GM10847 (cell line): ENCODE data around the gene LMO7.

Experiments
- POLR2A ChIP-seq: IDR thresholded peaks from 2 replicates; pipeline ENCODE4 v1.6.1; 2011; ENCODE audit not compliant: insufficient read length; ENCODE audit errors: extremely low read depth

Gene LMO7

GRCh38 chr13:75795274-75795673, 159.1 kb downstream of the LMO7 start:
- no peak for TF ChIP-seq POLR2A

- no peak for TF ChIP-seq POLR2A
Measured at GRCh38 chr13:75796825-75797224, 160.7 kb downstream of the LMO7 start.

DNA sequence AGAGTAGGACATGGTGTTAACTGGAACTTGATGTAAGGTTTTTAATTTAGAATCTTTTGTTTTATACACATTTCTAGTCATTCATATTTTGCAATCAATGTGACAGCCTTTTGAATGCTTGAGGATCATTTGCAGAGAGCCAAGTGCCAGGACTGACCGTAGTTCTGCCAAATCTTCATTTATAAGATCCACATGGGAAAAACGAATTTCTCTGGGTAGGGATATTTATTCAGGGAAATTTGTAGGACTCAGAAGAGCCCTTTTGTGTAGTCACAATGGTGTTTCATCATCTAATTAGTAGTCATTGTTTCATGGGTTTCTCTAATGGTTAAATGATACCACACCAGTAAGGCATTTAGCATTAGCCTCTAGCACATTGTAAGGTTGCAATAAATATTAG, 161.1 kb downstream of the LMO7 start:
- TF ChIP-seq POLR2A: no peak

- TF ChIP-seq POLR2A: no peak
Measured at GRCh38 chr13:75797719-75798118, 161.6 kb downstream of the LMO7 start.

GRCh38 chr13:75798353-75799255, 162.5 kb downstream of the LMO7 start:
- no peak for TF ChIP-seq POLR2A

- no peak for TF ChIP-seq POLR2A
Measured at GRCh38 chr13:75800545-75800944, 164.4 kb downstream of the LMO7 start.

DNA sequence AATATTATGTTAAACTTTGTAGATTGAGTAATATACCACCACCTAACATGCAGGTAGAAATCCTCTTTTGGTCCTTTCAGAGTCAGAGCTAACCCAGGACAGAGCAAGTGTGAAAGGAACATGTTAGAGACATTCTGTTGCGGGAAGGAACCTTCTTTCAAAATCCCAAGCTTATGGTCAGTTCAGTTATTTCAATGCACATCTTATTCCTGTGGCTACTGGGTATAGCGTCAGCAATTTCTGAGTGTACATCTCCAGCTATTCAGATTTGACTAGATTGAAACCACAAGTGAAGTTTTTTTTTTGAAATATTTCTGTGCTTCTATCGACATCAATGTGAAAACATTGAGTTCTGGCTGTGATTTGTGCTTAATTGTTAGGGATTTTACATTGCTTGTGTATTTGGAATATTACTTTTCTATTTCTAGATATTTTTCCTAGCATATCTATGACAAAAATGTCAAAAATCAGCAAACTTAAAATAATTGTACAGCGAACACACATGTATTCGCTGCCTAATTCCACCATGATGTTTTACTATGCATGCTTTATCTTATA, 165.3 kb downstream of the LMO7 start:
- no peak for TF ChIP-seq POLR2A

GRCh38 chr13:75802161-75802560, 166.0 kb downstream of the LMO7 start:
- TF ChIP-seq POLR2A: no peak

DNA sequence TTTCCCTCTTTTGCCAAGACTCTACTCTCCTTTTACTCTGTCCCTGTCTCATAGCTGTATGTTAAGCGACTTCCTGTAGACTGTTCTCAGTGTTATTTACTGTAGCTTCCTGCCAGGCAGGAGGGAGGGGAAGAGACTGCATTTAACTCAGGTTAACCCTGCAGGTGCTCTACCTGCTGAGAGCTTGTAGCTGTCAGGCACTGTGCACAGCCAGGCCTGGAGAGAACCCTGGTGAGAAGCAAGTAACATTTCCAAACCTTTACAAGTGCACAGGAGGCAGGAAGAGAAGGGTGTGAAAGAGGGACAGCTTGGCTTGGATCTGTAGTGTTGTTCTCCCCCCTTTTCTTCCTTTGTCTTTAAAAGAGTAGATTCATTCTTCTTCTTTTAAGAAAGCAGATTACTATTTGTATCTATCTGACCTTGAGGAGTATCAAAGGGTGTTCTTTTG, 167.1 kb downstream of the LMO7 start:
- no peak for TF ChIP-seq POLR2A

- TF ChIP-seq POLR2A: no peak
Measured at GRCh38 chr13:75804054-75804453, 167.9 kb downstream of the LMO7 start.

GRCh38 chr13:75804605-75805004, 168.5 kb downstream of the LMO7 start:
- no peak for TF ChIP-seq POLR2A

DNA sequence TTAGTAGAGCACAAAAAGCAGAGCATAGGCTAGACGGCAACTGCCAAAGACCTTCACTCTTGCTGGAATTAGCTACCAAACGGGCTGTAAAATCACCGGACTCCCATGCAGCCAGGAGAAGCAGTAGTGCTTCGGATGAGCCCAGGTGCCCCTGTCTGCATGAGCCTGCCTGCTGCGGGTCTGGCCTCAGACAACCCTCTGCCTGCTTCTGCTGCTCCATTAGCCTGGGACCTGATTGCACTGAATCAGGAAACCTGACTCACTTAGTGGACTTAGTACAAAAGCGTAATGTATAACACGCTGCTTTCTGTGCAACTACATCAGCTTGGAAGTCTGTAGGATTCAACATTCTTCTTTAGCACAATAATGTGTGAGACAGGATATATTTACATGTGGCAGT, 170.0 kb downstream of the LMO7 start:
- no peak for TF ChIP-seq POLR2A

DNA sequence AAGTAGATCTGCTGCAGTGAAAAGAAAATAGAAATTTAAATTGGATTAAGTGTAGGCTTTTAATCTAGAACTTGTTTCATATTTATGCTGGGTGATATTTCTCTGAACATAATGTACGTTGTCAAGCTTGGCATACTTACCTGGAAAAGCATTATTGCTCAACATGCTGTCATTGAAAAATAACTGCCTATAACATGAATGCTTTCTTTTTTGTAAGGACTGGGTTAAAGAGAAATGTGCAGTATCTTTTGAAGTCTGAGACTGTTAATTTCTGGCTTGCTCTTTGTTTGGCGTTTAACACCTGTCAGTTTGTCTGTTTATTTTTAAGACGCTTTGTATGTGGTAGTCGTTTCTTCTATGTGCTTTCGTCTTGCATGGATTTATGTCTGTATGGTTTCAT, 175.2 kb downstream of the LMO7 start:
- no peak for TF ChIP-seq POLR2A

DNA sequence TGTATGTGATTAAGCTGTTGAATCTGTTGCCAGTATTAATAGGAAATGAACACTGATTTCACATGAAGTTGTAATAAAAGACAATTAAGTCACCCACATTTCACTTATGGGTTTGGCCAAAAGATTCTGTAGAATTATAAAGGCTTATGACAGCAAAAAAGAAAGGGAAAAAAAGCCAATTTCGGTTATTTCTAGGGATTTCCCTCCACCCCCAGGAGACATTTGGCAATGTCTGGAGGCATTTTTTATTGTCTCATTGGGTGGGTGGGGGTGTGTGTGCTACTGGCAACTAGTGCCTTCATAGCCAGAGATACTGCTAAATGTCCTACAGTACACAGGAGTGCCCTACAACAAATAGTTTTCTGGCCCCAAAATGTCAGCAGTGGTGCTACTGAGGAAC, 175.7 kb downstream of the LMO7 start:
- no peak for TF ChIP-seq POLR2A

- no peak for TF ChIP-seq POLR2A
Measured at GRCh38 chr13:75812751-75813181, 176.6 kb downstream of the LMO7 start.

DNA sequence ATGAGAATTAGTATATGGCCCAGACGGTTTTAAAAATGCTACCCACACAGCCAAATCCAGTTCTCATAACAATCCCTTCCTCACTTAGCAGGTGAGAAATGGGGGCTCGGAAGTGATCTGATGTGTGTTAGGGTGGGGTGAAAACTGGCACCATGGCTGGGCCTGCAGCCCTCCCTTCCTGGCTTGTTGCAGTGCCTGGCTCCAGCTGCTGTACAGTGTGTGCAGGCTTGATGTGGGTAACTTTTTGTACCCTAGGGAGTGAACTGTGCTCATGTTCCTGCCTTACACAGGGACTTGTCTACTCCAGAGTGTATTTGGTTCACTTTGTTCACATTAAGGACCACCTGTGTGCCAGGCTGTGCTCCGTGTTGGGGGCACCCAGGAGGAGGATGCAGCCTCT, 177.2 kb downstream of the LMO7 start:
- no peak for TF ChIP-seq POLR2A

DNA sequence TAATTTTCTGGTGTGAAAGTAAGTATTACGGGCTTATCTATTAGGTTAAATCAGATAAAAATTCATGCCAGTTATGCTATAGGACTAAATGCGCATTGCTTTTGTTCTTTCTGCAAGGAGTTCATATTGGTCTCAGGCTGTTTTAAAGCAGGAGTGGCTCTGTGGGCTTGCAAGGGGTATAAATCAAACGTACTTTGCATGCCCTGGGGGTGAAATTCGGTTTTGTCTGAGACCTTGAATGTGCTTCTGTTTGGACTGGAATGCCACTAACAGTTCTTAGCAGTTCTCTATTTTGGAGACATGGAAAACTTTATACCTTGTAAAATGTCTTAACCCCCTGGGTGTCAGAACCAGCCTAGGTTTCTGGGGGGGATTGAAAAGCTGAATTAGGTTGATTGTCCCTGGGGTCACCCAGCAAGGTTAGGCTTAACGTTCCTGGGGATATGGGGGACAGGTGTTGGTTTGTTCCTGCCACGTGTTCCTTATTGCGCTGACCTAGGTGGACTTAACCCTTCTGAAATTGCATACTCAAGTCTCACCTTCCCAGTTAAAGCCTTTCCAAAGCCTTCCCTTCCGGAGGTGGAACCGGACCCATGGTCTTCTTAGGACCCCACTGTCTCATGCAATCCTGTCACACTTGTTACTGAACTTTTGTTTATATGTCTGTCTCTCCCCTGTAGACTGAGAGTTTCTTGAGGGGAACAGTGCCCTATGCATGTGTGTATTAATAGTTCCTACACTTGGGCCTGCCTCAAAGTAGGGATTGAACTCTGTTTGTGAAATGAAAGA, 182.2 kb downstream of the LMO7 start:
- no peak for TF ChIP-seq POLR2A

- TF ChIP-seq POLR2A: no peak
Measured at GRCh38 chr13:75818968-75819225, 182.8 kb downstream of the LMO7 start.
